NCI-H2171 (cell line): ENCODE results near the gene PRKACB.
"Not testable (repeated sequence)": the region's sequence is repeated elsewhere in the genome, so short reads cannot be mapped to it uniquely, and the experiment has no call there.

ENCODE experiments used
- DNase-seq: peaks from one replicate; lab custom pipeline; 2025; lab: John Stamatoyannopoulos, UW

PRKACB gene

DNA sequence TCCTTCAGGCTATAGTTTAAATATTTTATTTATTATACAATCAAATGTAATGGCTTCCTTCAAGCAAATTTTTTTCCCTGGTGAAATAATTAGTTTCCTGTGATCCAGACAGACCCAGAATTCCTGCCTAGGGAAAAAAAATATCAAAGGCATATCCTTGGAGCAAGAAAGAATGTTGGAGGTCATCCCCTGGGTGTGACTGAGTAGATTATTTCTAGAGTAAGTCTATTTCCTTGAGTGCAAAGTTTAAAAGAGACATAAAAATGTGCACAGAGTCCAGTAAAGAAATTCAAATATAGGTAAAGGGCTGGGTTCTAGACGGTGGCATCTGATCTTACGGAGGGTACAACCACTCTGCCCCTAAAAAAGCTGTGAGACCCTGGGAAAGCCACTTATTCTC lies 125.2 kb downstream of the PRKACB start:
- no peak for DNase-seq

DNA sequence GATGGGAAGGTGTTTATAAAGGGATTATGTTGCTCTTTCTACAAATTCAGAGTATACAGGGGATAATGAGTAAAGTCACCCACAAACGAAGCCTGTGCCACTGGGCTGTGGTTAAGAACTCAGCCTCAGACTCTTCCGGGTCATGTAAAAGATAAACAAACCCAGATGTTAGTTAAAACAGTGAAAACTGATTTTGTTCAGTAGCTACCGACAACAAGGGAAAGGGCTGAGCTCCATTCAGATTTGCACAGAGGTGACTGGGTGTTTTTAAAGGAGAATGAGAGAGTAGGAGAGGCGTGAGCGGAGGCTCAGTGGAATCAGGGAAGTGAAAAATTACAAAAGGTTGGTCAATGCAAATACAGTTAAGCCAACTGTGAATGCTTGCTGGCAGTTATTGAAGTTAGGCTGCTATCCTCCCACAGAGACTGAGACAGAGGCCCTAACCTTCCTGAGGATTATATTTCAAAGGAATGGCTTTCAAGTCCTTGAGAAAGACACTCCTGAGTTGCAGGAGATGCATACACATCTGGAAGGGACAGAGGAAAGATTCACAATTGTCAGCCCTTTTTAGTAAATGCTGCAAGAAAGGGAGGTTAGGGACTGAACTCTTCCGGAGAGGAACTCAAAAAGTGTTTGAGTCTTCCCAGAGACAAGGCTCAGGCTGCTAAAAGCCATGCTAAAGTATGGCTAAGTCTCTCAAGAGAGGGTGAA lies 127.5 kb downstream of the PRKACB start:
- DNase-seq, result no peak

DNA sequence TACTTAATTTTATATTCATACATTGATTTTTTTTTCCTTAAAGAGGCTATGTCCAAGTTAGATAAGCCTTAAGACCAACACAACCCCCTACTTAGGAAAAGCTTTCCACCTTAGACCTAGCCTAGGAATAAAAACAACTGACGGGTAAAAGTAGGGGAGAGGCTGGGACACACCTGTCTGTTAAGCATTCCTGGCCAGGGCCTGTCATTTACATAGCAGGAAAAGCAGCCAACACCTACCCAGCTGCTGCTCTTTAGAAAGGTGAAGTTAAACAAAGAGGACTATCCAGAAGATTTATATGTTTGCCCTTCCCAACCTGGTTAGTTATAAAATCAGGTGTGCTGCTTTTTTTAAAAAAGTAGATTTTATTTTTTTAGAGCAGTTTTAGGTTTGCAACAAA lies 128.3 kb downstream of the PRKACB start:
- no peak for DNase-seq

DNA sequence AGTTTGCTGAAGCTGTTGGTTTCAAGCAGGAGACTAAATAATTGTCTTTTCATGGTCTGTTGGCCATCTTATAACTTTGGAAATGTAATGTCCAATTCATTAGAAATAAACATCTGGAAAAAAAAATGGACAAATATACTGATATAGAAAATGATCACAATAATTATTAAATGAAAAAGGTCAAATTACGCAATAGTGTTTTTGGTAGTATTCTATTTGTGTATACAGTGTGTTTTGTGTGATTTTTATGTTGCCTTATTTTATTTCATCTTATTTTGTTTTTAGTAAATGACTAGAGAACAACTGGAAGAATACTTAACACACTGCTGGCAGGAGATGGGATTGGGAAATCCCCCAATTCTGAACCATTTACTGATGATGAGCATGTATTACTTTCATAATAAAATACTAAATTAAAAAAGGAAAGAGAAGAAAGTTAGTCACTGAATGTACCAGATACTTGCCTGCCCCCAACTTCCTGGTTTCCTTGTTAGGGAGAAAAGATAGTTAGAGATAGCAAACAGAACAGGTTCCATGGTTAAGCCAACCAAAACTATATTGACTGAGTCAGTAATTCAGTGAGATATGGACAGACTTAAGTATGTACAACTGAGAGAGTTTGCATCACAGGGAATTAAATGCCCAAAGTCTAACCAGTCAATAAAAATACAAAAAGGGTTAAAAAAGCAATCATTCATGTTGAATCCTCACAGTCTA lies 133.4 kb downstream of the PRKACB start:
- DNase-seq, result no peak

DNA sequence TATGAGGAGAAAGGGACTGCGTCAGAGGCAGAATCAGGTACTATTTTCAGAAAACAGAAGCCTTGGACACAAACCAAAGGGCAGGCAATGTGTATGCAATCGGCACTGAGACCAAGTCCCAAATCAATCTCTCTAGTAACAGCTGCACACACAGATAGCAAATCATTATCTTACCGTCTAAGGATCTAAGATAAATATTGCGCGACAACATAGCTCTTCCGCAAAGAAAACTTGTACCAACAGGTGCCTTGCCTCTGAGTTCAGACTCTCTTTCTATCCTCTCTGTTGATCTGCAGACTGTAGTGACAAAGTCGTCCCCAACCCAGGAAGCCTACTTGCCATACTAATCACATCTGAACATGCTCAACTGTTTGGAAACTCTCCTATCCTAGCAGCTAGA lies 134.8 kb downstream of the PRKACB start:
- no peak for DNase-seq

DNA sequence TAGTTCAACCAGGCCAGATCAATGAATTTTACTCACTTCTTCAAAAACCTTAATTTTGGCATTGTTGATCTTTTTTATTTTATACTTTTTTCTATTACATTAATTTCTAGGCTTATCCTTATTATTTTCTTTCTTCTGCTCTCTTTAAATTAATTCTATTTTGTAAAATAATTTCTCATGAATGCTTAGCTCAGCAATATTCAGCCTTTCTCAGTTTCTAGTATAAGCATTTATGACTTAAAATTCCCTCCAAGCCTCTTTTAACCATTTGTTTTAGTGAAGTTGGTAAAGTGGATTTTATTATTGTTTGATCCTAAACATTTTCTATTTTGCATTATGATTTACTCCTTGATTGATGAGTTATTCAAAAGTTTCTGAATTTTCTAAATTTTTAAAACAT lies 136.8 kb downstream of the PRKACB start:
- no peak for DNase-seq

DNA sequence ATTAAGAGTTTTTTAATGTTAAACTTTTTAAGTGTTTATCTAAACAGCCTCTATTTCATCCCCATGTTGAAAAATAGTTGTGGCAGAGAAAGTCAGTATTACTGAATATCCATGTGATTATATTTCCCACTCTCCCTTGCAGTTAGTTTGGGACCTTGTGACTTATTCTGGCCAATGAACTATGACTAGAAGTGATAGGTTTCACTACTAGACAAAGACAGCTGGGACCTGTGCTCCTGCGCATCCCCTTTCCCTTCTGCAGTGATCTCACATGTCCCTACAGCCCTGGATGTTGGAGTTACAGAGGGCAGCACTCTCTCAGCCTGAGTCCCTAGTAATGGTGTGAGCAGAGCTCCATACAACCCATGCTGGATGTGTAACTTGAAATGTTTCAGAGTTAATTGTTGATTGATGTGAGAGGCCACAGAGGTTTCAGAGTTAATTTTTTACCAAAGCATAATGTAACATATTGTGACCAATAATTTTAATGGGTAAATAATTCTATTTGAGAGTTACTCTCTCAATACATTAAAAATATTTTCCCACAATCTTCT lies 138.8 kb downstream of the PRKACB start:
- DNase-seq, result no peak

DNA sequence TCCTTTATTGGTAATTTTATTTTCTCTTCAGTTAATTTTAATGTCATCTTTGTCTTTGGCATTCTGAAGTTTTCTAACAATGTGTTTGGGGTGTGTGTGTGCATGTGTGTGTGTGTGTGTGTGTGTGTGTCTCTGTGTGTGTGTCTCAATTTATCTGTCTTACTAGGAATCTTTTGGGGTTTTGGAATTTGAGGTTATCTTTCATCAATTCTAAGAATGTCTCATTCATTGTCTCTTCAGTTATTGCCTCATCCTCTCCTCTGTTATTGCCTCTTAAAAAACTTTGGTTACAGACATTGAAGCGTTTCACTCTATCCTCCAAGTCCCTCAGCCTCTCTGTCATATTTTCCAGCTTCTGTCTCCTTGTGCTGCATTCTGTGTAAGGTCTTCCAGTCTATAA lies 139.3 kb downstream of the PRKACB start:
- DNase-seq, result no peak

DNA sequence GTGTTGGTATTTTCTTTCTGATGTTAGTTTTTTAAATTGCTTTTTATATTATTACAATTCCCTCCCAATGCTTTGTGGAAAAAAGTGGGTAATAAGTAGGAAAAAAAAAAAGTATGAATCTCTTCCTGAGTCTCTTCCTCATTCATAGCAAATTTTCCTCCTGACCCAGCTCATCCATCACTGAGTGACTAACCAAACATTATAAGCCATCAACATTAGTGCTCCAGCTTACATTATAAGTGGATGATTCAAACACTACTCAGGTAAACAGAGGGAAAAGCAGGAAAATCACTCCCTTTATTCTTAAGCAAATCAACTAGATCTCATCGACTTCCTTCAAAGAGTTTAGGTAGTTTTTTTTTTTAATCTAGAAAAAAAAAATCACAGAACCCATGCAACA lies 142.0 kb downstream of the PRKACB start:
- DNase-seq, result no peak

DNA sequence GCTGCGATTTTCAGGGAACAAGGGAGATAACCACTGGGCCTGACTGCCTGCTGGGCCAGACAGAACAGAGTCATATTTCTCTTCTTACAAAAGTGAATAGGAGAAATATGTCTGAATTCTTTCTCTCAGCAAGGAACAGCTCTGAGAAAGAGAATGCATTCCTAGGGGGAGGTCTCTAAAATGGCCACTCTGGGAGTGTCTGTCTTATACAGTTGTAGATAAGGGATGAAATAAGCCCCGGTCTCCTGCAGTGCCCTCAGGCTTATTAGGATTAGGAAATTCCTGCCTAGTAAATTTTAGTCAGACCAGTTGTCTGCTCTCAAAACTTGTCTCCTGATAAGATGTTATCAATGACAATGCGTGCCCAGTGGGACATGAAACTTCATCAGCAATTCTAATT lies 143.3 kb downstream of the PRKACB start:
- DNase-seq, result not testable (repeated sequence)
